ENCODE data around the gene PRICKLE1.

The PRICKLE1 gene

DNA sequence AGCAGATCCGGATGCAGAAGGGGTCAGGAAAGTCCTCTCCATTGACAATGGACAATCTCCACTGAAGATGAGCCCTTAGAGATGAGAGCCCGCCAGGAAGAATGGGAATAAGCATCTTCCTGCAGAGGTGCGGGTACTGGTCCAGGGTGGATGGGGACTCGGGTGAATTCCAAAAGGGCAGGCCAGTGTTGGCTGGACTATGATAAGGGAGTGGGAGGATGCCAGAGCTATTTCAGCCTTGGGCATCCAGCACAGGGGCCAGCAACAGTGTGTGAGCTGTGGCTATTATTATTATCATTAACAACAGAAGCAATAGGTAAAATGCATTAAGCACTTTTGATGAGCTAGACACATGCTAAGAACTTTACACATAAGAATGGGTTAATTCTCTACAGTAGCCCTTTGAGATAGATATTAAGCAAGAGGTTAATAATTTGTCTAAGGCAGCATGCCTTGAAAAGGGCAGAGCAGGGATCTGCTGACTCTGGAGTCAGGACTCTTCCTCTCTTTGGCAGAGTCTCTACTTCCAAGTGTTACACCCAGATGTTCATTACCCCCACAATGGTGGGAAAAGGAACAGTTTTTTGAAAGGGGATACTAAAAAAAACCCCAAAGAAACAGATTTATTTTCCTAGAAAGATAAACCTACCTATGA lies 55.2 kb downstream of the PRICKLE1 start:
- TF ChIP-seq, protein P1, sequence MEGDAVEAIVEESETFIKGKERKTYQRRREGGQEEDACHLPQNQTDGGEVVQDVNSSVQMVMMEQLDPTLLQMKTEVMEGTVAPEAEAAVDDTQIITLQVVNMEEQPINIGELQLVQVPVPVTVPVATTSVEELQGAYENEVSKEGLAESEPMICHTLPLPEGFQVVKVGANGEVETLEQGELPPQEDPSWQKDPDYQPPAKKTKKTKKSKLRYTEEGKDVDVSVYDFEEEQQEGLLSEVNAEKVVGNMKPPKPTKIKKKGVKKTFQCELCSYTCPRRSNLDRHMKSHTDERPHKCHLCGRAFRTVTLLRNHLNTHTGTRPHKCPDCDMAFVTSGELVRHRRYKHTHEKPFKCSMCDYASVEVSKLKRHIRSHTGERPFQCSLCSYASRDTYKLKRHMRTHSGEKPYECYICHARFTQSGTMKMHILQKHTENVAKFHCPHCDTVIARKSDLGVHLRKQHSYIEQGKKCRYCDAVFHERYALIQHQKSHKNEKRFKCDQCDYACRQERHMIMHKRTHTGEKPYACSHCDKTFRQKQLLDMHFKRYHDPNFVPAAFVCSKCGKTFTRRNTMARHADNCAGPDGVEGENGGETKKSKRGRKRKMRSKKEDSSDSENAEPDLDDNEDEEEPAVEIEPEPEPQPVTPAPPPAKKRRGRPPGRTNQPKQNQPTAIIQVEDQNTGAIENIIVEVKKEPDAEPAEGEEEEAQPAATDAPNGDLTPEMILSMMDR (conservative IDR thresholded peaks at IDR 0.05) = no peak
- H3K27ac ChIP-seq = no peak overlapping the region

- no peak overlapping the region for H3K27ac ChIP-seq
- TF ChIP-seq, protein P1 (conservative IDR thresholded peaks at IDR 0.05) = no peak
These were observed 59.3 kb downstream of the PRICKLE1 start for GRCh38 chr12:42530284-42530683.

DNA sequence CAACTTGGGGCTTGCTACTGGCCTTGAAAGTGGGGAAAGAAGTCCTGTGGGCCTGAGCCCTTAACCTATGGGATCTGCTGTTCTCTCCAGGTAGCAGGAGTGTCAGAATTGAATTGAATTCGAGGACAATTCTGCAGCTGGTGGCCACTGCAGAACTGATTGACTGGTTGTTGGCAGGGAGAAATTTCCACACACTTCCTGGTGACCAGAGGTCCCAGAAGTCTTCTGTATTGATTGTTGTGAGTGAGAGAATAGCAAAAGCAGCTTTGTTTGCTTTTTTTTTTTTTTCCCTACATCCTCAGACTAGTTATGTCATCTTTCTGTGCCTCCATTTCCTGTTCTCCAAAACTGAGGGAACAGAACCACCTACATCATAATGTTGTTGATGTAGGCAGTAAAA lies 64.1 kb downstream of the PRICKLE1 start:
- TF ChIP-seq, protein P1 (conservative IDR thresholded peaks at IDR 0.05) = no peak
- no peak overlapping the region for H3K27ac ChIP-seq

DNA sequence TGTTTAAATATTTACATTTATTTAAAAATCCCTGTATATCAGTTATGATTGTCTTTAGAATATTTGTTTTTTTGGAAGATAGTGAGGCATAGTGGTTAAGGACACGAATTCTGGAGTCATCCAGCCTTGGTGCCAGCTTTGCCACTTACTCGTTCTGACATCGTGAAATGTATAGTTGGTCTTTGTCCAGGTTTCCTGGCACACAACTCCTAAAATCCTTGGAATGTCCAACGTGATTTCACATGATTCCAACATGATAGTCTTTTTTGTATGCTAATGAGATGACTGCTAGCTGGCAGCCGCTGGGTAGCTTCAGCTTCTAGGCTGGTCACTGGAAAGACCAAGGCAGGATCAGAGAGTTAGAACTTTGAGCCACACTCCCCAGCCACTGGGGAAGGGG lies 64.8 kb downstream of the PRICKLE1 start:
- TF ChIP-seq, protein P1 (conservative IDR thresholded peaks at IDR 0.05) = no peak
- H3K27ac ChIP-seq = no peak overlapping the region

DNA sequence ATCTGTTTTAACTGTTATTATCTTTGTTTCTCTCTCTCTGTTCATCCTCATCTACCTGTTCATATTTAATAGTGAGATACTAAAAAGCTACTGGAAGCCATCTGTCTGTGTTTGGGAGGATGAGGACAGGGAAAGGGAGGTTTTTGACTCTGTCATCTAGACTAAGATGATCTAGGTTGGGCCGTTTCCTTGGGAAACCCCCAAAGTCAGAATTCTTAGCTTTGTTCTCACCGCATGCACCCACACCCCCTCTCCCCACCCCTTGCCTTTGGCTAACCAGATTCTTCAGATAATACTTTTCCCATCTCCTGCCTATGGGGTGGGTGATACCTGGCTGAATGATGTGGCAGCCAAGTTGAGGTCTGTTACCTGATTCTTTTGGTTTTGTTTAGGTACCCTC lies 73.0 kb downstream of the PRICKLE1 start:
- TF ChIP-seq, protein P1 (conservative IDR thresholded peaks at IDR 0.05) = no peak
- H3K27ac ChIP-seq = no peak overlapping the region

DNA sequence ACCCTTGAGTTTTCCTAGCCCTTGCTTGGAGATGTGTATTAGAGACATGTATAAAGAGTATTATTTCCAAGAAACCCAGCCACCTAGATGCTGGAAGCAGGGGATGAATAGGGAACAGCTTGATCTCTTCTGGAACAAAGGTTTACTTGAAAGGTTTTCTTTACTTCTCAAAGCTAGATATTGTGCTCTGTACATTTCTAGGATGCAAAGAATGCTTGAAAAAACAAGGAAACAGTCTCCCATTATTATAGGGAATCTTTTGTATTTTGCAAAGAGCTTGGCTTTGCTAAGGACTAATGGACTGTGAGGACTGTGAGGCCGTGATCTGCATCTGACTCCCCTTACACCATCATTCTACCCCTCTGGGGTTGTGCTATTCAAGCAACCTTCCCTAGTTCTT lies 77.9 kb downstream of the PRICKLE1 start:
- TF ChIP-seq, protein P1 (conservative IDR thresholded peaks at IDR 0.05) = no peak
- H3K27ac ChIP-seq = no peak overlapping the region

GRCh38 chr12:42510823-42511222 lies 78.7 kb downstream of the PRICKLE1 start:
- no peak overlapping the region for H3K27ac ChIP-seq
- TF ChIP-seq, protein P1 (conservative IDR thresholded peaks at IDR 0.05) = no peak

All from VCaP (cell line).